HEK293 (cell line): ENCODE data around the gene SPECC1L.
A peak's percentile ranks its signal among the peaks of the same experiment; 100 is the strongest.

ENCODE experiments used
- CTCF ChIA-PET: fragments of 350-600 bp; formaldehyde crosslinking; extraction: SDS; loops from one replicate; lab custom pipeline; 2021; ENCODE audit warnings: antibody characterized with exemption; lab: Yijun Ruan, JAX
- POLR2A ChIA-PET: fragments of 300-600 bp; formaldehyde crosslinking; extraction: SDS; loops from one replicate; lab custom pipeline; 2020; ENCODE audit warnings: antibody characterized with exemption, inconsistent platforms; lab: Yijun Ruan, JAX
- H3K27ac ChIP-seq: fragments of 200-500 bp; sonication (Bioruptor generic); 2 replicates; pipeline ENCODE4 v1.5.1; 2014; ENCODE audit warnings: low read depth, low read length, control low read depth, inconsistent platforms; ENCODE audit errors: extremely low read depth
- H3K36me3 ChIP-seq, 2 experiments: fragments of 200-500 bp in 1 of 2; sonication (Bioruptor generic) in 1 of 2; 1 replicate in 1 of 2; 2 replicates in 1 of 2; pipeline ENCODE4 v1.5.1; 2014 to 2017; ENCODE audit warnings: inconsistent platforms in 2 of 2, low read length in 2 of 2; ENCODE audit not compliant: control insufficient read depth in 2 of 2, insufficient read depth in 1 of 2
- H3K4me1 ChIP-seq: fragments of 200-500 bp; sonication (Bioruptor generic); 2 replicates; pipeline ENCODE4 v1.5.1; 2014; ENCODE audit warnings: mild to moderate bottlenecking, low read length, inconsistent platforms; ENCODE audit not compliant: control insufficient read depth, insufficient read depth
- H3K4me3 ChIP-seq: 2 replicates; pipeline ENCODE4 v1.5.1; 2011; ENCODE audit warnings: low read depth, mild to moderate bottlenecking, control low read depth, low read length, moderate library complexity
- H3K9me3 ChIP-seq: fragments of 200-500 bp; sonication (Bioruptor generic); 2 replicates; pipeline ENCODE4 v1.5.1; 2014; ENCODE audit warnings: low read depth, low read length, inconsistent platforms; ENCODE audit not compliant: control insufficient read depth, insufficient read depth
- GLI4 ChIP-seq: fragments of 450-650 bp; formaldehyde crosslinking; IDR thresholded peaks from 2 replicates; pipeline ENCODE4 v1.5.1; 2016; ENCODE audit warnings: missing biosample characterization, missing genetic modification characterization
- GLIS1 ChIP-seq: fragments of 450-650 bp; formaldehyde crosslinking; IDR thresholded peaks from 2 replicates; pipeline ENCODE4 v1.5.1; 2016; ENCODE audit warnings: missing biosample characterization, missing genetic modification characterization
- KLF7 ChIP-seq: fragments of 450-650 bp; formaldehyde crosslinking; IDR thresholded peaks from 2 replicates; pipeline ENCODE4 v1.5.1; 2016; ENCODE audit warnings: missing biosample characterization, missing genetic modification characterization, borderline replicate concordance
- ZBTB1 ChIP-seq: fragments of 450-650 bp; formaldehyde crosslinking; IDR thresholded peaks from 2 replicates; pipeline ENCODE4 v1.5.1; 2016; ENCODE audit warnings: missing biosample characterization, missing genetic modification characterization
- ZBTB21 ChIP-seq: fragments of 450-650 bp; formaldehyde crosslinking; IDR thresholded peaks from 2 replicates; pipeline ENCODE4 v1.5.1; 2017; ENCODE audit warnings: missing biosample characterization, missing genetic modification characterization
- ZFP69B ChIP-seq: fragments of 450-650 bp; formaldehyde crosslinking; IDR thresholded peaks from 2 replicates; pipeline ENCODE4 v1.5.1; 2016; ENCODE audit warnings: missing biosample characterization, missing genetic modification characterization
- ZNF175 ChIP-seq: fragments of 450-650 bp; formaldehyde crosslinking; IDR thresholded peaks from 2 replicates; pipeline ENCODE4 v1.5.1; 2016; ENCODE audit warnings: missing biosample characterization, missing genetic modification characterization
- ZNF223 ChIP-seq: fragments of 450-650 bp; formaldehyde crosslinking; IDR thresholded peaks from 2 replicates; pipeline ENCODE4 v1.5.1; 2016; ENCODE audit warnings: missing biosample characterization, missing genetic modification characterization
- ZNF48 ChIP-seq: fragments of 450-650 bp; formaldehyde crosslinking; IDR thresholded peaks from 2 replicates; pipeline ENCODE4 v1.5.1; 2016; ENCODE audit warnings: missing biosample characterization, missing genetic modification characterization
- ZNF510 ChIP-seq: fragments of 450-650 bp; formaldehyde crosslinking; IDR thresholded peaks from 2 replicates; pipeline ENCODE4 v1.5.1; 2018; ENCODE audit warnings: mild to moderate bottlenecking, missing genetic modification characterization, missing biosample characterization; ENCODE audit not compliant: insufficient replicate concordance
- ZNF530 ChIP-seq: fragments of 450-650 bp; formaldehyde crosslinking; IDR thresholded peaks from 2 replicates; pipeline ENCODE4 v1.5.1; 2016; ENCODE audit warnings: low read depth, missing biosample characterization, missing genetic modification characterization
- ZNF585B ChIP-seq: fragments of 450-650 bp; formaldehyde crosslinking; IDR thresholded peaks from 2 replicates; pipeline ENCODE4 v1.5.1; 2016; ENCODE audit warnings: missing biosample characterization, missing genetic modification characterization
- ZNF626 ChIP-seq: fragments of 450-650 bp; sonication (Bioruptor Pico); formaldehyde crosslinking; IDR thresholded peaks from 2 replicates; pipeline ENCODE4 v1.5.1; 2018; ENCODE audit warnings: missing biosample characterization, missing genetic modification characterization, inconsistent platforms
- ZNF658 ChIP-seq: fragments of 450-650 bp; formaldehyde crosslinking; IDR thresholded peaks from 2 replicates; pipeline ENCODE4; 2016; ENCODE audit warnings: missing biosample characterization, missing genetic modification characterization
- ZNF670 ChIP-seq: fragments of 450-650 bp; formaldehyde crosslinking; IDR thresholded peaks from 2 replicates; pipeline ENCODE4 v1.5.1; 2016; ENCODE audit warnings: missing biosample characterization, missing genetic modification characterization, low read depth
- TF ChIP-seq, protein P1 (sequence below): fragments of 450-650 bp; formaldehyde crosslinking; IDR thresholded peaks from 2 replicates; pipeline ENCODE4 v1.5.1; 2016; ENCODE audit warnings: missing biosample characterization, missing genetic modification characterization
- TF ChIP-seq, protein P2 (sequence below): fragments of 450-650 bp; formaldehyde crosslinking; IDR thresholded peaks from 2 replicates; pipeline ENCODE4 v1.5.1; 2016; ENCODE audit warnings: missing biosample characterization, missing genetic modification characterization
- TF ChIP-seq, protein P3 (sequence below): IDR thresholded peaks from 2 replicates; pipeline ENCODE4 v1.6.1; 2011; ENCODE audit warnings: mild to moderate bottlenecking, low read depth, low read length, borderline replicate concordance
- TF ChIP-seq, protein P4 (sequence below): fragments of 450-650 bp; formaldehyde crosslinking; IDR thresholded peaks from 2 replicates; pipeline ENCODE4 v1.5.1; 2016; ENCODE audit warnings: missing biosample characterization, missing genetic modification characterization
- TF ChIP-seq, protein P5 (sequence below): fragments of 450-650 bp; IDR thresholded peaks from 2 replicates; pipeline ENCODE4 v1.5.1; 2018; ENCODE audit warnings: missing biosample characterization, missing genetic modification characterization
- TF ChIP-seq, protein P6 (sequence below): fragments of 450-650 bp; formaldehyde crosslinking; IDR thresholded peaks from 2 replicates; pipeline ENCODE4 v1.5.1; 2017; ENCODE audit warnings: missing biosample characterization, missing genetic modification characterization

SPECC1L gene

DNA sequence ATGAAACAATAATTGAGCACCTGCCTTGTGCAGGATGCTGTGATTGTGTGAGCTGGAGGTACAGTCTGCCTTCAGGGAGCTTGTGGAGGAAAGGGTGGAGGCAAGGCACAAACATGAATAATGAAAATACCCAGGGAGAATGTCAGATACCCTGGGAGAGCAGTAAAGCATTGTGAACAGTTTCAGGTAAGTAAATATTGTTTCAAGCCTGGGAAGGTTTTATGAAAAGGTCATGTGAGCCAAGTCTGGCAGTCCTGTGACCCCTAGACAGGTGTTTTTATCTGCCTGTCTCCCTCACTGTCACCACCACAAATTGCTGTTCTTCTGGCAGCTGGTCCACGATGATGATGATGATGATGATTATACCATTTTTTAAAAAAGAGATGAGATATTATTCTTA is 32.0 kb downstream of the SPECC1L start:
- ChIA-PET POLR2A (no interaction called here), CTCF (interaction anchor here (0.6 to 1.7 kb wide), 4 partner anchors 28 to 202 kb away, joined by 3 to 4 read pairs (median 3); no protein-coding TSS in a partner anchor)
- Histone ChIP-seq H3K9me3 (no peaks in the 10 kb centered on the region), H3K4me3 (no peak overlapping the region), H3K36me3 (peaks cover 14 to 56% of the 10 kb centered on the region in 2 experiments), H3K4me1 (peaks cover 15% of the 10 kb centered on the region), H3K27ac (no peak overlapping the region)
- peak; percentile 46; the same call in 1 of the 2 replicates for TF ChIP-seq GLIS1 (tag by site-specific recombination)
- TF ChIP-seq, protein P1, sequence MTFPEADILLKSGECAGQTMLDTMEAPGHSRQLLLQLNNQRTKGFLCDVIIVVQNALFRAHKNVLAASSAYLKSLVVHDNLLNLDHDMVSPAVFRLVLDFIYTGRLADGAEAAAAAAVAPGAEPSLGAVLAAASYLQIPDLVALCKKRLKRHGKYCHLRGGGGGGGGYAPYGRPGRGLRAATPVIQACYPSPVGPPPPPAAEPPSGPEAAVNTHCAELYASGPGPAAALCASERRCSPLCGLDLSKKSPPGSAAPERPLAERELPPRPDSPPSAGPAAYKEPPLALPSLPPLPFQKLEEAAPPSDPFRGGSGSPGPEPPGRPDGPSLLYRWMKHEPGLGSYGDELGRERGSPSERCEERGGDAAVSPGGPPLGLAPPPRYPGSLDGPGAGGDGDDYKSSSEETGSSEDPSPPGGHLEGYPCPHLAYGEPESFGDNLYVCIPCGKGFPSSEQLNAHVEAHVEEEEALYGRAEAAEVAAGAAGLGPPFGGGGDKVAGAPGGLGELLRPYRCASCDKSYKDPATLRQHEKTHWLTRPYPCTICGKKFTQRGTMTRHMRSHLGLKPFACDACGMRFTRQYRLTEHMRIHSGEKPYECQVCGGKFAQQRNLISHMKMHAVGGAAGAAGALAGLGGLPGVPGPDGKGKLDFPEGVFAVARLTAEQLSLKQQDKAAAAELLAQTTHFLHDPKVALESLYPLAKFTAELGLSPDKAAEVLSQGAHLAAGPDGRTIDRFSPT (tag by site-specific recombination), result no peak

DNA sequence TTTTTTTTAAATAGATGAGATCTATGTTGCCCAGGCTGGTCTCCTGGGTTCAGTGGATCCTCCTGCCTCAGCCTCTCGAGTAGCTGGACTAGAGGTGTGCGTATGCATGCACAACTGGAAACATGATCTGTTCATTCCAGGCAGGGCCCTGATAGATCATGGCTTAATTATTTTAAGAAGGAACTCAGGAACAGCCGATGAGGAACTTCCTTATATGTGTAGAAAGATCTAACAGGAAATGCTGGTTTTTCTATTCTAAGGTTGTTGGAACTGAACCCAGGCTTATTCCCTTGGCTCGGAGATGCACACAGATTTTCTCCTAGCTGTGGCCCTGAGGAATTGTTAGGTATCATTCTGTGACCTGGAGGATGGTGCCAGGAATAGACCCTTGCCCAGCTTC is 32.4 kb downstream of the SPECC1L start:
- H3K36me3 ChIP-seq, result peaks cover 14 to 59% of the 10 kb centered on the region in 2 experiments
- POLR2A ChIA-PET, result no interaction called here
- TF ChIP-seq, protein P2, sequence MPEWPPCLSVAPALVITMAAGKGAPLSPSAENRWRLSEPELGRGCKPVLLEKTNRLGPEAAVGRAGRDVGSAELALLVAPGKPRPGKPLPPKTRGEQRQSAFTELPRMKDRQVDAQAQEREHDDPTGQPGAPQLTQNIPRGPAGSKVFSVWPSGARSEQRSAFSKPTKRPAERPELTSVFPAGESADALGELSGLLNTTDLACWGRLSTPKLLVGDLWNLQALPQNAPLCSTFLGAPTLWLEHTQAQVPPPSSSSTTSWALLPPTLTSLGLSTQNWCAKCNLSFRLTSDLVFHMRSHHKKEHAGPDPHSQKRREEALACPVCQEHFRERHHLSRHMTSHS (tag by site-specific recombination), result no peak
- no peak for TF ChIP-seq ZNF510 (tag by site-specific recombination)
- TF ChIP-seq ZNF175 (tag by site-specific recombination), result no peak
- no peak for TF ChIP-seq ZNF223
- no peak for TF ChIP-seq ZNF626 (tag by site-specific recombination)
- TF ChIP-seq ZNF670 (tag by site-specific recombination), result no peak
- peaks cover 15% of the 10 kb centered on the region for H3K4me1 ChIP-seq
- CTCF ChIA-PET, result interaction anchor here (0.6 to 1.7 kb wide), 3 partner anchors 29 to 202 kb away, joined by 3 to 4 read pairs (median 3); no protein-coding TSS in a partner anchor
- no peaks in the 10 kb centered on the region for H3K9me3 ChIP-seq
- H3K27ac ChIP-seq, result no peak overlapping the region
- no peak overlapping the region for H3K4me3 ChIP-seq

DNA sequence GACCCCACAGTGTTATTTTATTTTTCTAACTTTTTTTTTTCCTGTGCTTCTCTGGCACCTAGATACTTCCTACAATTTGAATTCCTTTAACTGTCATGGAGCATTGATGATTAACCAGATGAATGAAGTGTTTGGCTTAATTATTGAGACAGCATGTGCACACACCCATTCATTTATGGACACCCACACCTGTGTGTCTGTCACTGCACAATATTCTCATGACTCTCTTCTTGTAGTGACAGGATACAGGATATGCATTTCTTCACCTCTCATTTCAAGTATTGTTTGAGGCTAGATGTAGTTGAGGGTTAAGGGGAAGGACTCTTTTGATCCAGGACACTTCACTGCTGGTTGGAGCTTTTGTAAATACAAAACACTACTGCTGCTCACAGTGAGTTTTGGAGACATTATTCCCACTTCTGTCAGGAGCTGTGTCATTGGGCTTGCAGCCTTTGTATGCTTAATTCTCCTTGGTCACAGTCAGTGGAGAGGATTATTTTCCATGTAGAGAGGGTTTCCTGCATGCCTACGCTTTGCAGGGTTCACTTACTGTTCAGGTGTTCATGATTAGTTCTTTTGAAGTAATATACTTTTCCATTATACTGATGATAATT is 33.5 kb downstream of the SPECC1L start:
- CTCF ChIA-PET, result interaction anchor here (0.5 to 0.6 kb wide), 2 partner anchors 110 to 197 kb away, joined by 3 read pairs; no protein-coding TSS in a partner anchor
- Histone ChIP-seq H3K27ac (no peak overlapping the region), H3K4me3 (no peak overlapping the region), H3K9me3 (no peaks in the 10 kb centered on the region), H3K4me1 (peaks cover 15% of the 10 kb centered on the region), H3K36me3 (peaks cover 14 to 68% of the 10 kb centered on the region in 2 experiments)
- POLR2A ChIA-PET, result no interaction called here
- TF ChIP-seq KLF7 (tag by site-specific recombination) (no peak), ZBTB21 (no peak), ZNF48 (tag by site-specific recombination) (no peak), ZNF585B (tag by site-specific recombination) (no peak), ZBTB1 (no peak), ZNF658 (tag by site-specific recombination) (no peak), ZFP69B (no peak), GLI4 (tag by site-specific recombination) (no peak), ZNF530 (tag by site-specific recombination) (no peak)
- TF ChIP-seq, protein P3, sequence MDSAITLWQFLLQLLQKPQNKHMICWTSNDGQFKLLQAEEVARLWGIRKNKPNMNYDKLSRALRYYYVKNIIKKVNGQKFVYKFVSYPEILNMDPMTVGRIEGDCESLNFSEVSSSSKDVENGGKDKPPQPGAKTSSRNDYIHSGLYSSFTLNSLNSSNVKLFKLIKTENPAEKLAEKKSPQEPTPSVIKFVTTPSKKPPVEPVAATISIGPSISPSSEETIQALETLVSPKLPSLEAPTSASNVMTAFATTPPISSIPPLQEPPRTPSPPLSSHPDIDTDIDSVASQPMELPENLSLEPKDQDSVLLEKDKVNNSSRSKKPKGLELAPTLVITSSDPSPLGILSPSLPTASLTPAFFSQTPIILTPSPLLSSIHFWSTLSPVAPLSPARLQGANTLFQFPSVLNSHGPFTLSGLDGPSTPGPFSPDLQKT, result no peak
- TF ChIP-seq, protein P4, sequence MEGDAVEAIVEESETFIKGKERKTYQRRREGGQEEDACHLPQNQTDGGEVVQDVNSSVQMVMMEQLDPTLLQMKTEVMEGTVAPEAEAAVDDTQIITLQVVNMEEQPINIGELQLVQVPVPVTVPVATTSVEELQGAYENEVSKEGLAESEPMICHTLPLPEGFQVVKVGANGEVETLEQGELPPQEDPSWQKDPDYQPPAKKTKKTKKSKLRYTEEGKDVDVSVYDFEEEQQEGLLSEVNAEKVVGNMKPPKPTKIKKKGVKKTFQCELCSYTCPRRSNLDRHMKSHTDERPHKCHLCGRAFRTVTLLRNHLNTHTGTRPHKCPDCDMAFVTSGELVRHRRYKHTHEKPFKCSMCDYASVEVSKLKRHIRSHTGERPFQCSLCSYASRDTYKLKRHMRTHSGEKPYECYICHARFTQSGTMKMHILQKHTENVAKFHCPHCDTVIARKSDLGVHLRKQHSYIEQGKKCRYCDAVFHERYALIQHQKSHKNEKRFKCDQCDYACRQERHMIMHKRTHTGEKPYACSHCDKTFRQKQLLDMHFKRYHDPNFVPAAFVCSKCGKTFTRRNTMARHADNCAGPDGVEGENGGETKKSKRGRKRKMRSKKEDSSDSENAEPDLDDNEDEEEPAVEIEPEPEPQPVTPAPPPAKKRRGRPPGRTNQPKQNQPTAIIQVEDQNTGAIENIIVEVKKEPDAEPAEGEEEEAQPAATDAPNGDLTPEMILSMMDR (tag by site-specific recombination), result no peak
- TF ChIP-seq, protein P5, sequence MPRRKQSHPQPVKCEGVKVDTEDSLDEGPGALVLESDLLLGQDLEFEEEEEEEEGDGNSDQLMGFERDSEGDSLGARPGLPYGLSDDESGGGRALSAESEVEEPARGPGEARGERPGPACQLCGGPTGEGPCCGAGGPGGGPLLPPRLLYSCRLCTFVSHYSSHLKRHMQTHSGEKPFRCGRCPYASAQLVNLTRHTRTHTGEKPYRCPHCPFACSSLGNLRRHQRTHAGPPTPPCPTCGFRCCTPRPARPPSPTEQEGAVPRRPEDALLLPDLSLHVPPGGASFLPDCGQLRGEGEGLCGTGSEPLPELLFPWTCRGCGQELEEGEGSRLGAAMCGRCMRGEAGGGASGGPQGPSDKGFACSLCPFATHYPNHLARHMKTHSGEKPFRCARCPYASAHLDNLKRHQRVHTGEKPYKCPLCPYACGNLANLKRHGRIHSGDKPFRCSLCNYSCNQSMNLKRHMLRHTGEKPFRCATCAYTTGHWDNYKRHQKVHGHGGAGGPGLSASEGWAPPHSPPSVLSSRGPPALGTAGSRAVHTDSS (tag by site-specific recombination), result no peak
- TF ChIP-seq, protein P6, sequence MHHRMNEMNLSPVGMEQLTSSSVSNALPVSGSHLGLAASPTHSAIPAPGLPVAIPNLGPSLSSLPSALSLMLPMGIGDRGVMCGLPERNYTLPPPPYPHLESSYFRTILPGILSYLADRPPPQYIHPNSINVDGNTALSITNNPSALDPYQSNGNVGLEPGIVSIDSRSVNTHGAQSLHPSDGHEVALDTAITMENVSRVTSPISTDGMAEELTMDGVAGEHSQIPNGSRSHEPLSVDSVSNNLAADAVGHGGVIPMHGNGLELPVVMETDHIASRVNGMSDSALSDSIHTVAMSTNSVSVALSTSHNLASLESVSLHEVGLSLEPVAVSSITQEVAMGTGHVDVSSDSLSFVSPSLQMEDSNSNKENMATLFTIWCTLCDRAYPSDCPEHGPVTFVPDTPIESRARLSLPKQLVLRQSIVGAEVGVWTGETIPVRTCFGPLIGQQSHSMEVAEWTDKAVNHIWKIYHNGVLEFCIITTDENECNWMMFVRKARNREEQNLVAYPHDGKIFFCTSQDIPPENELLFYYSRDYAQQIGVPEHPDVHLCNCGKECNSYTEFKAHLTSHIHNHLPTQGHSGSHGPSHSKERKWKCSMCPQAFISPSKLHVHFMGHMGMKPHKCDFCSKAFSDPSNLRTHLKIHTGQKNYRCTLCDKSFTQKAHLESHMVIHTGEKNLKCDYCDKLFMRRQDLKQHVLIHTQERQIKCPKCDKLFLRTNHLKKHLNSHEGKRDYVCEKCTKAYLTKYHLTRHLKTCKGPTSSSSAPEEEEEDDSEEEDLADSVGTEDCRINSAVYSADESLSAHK (tag by site-specific recombination), result no peak
